HG03060 (cell line): ENCODE measurements around the gene IQCH.

ENCODE experiments used
- ATAC-seq: cut with Tn5 transposase; IDR thresholded peaks from one replicate; pipeline ENCODE4 v1.9.1; 2021; ENCODE audit warnings: low read depth, moderate number of reproducible peaks; ENCODE audit not compliant: unreplicated experiment

IQCH gene

DNA sequence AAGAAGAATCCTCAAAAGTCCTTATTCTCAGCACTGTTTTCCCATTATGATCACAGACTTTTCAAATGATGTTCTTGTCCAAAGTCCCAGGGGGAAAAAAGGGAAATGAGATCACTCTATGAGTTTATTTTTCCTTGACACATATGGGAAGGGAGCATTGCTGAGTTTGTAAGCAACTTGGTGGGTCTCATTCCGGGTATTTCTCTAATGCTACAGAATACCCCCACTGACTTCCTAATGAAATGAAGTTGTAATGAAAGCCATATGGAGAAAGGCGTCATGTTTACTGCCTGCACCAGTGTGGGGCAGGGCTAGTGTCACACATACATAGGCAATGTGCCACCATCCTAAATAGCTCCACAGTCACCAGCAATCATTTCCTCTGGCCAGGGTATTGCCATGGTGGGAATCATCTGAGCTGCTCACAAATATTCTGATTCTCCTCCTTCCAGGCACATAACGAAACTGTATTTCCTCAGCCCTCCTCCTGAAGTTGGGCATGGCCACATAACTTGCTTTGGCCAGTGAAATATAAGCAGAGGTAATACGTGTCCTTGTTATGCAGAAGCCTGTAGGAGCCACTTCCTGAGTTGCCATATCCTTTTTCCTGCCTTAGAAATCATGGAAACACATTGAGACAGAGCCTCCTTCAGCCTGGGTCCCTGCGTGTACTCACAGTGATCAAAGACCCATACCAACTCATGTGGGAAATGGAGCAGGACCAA lies 225.4 kb downstream of the IQCH start:
- no peak for ATAC-seq

DNA sequence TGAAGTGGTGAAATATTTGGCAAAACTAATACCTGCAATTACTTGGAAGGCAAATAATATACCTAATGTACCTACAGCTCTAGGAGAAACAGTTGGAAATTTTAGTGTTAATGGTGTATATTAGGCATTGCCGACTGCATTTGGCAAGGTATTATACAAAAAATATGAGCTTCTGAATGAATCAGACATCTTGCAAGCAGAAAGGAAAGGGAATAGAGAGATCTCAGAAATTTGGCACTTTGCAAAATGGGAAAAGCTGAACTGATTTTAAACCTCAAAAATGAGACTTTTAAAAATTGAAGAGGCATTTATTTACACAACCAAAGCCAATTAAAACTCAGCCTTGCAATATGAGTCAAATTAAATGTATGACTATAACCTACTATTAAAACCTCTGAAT lies 226.2 kb downstream of the IQCH start:
- ATAC-seq, result no peak

DNA sequence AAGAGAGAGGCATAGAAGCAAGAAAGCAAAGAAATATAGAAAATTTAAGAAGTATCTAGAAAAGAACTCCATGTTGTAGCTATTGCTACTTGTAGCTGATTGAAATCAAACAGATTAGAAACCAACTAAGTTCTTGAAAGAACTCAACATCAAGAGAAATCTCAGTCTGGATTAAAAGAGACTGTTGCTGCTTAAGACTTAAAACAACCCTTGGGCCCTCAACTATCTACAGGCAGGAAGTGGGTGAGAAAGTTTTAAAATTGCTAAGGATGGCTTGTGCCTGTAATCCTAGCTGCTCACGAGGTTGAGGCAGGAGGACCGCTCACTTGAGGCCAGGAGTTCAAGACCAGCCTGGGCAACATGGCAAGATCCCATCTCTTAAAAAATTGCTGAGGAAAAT lies 227.1 kb downstream of the IQCH start:
- ATAC-seq, result no peak

DNA sequence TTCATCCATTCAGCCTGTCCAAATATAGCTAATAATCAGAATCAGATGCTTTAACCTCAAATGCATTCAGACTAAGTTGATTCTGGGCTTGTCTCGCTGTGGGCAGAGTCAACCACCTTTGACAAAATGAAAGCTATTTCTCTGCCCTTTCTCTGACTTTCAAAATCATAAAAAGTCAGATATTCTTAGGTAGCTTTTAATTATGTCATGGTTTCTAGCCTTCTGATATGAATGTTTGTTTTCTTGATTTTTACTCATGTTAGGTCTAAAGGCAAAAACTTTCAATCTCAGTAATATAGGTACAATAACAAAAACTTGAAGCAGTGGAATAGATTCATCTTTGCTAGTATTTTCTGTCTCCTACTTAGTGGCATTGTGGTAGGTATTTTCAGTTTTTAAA lies 241.0 kb downstream of the IQCH start:
- no peak for ATAC-seq

DNA sequence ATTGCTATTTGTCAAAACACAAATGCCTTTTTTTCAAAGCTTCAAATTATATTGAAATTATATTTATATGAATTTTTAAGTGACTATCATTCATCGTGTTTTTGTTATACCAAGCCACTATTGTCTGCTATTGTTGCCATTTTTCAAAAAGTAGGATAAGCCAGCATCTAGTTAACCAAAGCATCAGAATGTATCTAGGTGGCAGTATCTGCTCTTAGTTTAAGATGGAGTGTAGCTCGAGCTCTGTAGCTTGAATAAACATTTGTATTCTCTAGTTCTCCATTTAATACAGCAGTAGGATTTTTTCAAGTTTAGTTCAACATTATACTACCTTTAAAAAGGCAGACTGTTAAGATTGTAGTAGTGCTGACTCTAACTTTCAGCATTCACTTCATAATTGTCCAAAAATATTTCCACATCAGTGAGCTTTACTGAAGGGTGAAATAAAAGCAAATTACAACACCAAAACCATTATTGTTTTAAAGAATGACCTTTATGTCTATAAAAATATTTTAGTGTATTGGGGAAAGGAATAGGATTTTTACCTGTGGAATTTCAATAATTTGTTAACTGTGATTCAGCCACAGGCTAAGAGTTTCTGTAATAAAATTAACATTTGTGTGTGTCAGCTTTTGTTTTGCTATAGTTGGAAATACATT lies 246.7 kb downstream of the IQCH start:
- ATAC-seq, result no peak

DNA sequence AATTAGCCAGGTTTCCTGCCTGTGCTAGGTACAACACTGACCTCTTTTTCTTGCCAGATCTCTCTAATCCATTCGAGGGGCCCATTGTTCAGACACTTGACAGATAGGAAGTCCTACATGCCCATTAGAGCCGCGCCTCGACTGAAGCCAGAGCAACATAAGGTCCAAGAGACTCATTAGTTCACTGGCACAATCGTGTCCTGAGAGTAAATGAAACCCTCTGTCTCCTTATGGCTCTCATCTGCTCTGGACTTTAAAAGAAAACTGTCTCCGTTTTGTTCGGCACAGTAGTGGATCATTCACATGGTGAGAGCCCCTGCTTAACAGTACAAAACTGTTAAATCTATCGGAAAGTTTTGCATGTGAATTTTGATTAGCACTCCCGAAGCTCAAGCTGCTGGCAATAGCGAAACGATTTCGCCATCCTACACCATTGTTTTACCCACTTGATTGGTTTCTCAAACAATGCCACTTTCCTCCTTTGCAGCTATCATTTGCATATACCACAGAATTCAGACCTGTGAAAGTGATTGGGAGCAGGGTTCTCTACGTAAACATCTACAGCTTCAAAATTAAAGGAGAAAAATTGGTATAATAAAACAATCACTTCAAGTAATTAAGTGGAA lies 247.4 kb downstream of the IQCH start:
- ATAC-seq, result no peak

DNA sequence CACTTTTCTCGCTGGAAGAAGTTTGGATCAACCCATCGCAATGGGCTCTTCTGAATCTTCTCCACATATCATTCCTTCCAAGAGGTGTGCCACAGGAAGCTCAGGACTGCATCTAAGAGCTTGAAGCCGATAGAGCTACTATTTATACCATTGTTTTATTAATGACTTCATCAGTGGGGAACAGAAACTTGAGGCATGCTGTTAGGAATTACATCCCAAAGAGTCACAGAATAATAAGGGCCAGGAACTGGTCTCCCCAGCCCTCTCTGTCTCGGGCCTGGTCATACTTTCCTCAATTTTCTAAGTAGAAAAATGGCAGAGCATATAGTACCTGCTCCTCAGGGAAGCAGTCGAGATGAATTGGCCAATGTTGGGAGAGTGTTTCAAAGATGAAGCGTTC lies 249.5 kb downstream of the IQCH start:
- ATAC-seq, result no peak

DNA sequence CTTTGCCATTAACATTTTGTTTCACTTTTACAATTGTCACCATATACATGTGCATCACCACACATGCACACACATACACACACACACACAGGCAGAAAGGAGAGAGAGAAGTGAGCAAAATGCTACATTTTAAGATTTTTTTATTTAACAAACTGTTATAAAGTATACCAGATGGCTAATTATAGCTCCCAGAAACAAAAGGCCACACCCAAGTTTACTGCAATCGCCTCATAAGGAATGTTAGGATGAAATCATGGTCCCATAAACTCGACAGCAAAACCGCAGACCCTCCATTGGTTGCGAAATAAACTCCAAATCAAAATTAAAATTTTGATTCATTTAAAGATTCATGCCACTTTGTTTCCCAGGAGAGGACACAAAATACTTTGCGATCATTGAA lies 250.2 kb downstream of the IQCH start:
- no peak for ATAC-seq

DNA sequence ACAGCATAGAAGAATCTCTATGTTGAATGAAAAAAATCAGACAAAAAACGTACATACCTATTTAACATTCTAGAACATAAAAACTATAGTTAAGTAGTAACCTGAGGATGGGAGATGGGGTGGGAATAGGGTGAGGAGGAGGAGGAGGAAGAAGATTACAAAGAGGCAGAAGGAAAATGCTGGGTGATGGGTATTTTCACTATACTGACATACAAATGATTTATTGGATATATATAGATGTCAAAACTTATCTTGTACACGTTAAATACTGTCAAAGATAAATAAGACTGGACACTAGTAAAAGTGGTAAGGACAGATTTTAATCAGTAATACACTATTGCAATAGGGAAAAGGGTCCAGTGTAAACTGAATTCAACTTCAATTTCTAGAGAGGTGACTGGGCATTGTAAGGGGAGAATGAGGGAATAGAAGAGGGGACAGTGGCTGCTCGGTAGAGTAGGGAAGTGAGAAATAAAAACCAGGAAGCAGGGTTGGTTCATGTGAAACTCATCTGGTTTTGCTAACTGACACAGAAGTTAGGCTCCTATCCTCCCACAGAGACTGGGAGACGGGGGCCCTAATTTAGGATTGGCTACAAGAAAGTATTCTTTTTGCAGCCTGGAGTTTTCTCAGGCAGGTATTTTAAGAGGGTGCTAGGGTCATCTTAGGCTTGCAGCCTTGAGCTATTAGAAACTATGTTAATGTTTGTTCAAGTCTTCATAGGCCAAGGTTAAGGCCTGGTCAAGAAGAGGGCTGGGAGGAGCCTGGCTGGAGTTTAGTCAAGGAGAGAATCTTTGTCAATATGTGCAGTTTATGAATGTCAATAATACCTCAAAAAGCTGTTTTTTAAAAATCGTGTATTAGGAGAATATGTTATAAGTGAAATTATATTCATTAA lies 251.3 kb downstream of the IQCH start:
- no peak for ATAC-seq

DNA sequence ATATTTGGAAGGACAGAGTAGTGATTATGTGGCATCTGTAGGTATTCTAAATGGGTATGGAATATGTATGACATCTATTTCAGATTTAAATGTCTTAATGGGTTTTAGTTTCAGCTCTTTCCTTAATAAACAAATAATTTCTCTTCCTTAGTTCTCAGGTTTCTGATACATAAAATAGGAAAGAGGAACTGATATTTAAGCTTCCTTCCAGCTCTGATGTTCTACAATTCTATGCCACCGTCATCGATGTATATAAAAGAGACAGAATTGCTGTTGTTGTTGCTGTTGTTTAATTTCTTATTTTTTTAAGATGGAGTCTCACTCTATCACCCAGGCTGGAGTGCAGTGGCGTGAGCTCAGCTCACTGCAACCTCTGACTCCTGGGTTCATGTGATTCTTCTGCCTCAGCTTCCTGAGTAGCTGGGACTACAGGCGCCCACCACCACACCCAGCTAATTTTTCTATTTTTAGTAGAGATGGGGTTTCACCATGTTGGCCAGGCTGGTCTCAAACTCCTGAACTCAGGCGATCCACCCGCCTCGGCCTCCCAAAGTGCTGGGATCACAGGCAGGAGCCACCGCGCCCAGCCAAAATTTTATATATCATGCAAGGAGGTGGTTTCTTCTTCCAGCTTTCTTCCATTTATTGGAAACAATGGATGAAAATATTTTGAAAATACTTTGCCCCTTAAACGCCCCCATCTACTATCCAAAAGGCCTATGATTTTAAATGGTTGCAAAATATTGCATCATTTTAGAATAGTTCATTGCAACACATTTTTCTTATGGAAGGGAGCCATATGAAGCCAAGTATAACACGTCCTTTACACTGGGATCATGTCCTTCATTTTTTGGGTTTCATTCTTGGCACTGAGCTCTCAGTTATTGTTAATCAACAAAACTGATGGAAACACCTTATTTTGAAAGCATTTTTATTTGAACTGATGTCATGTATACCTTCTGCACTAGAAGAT lies 252.5 kb downstream of the IQCH start:
- no peak for ATAC-seq

DNA sequence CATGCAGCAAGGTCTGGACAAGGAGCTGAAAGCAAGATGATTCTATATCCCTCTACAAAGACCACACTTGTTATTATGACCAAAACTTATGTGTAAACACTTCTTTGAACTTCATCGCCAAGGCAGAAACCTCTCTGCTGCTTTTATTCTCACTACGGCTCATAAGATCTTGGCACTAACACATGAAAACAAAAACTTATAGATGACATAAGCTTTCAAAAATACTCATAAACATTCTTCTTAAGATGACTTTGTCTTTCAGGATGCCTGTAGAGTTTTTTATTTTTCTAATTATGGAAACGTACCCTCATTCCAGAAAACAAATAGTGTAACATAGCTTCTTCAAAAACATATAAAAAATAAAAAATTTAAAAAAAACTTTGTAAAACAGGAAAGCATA lies 253.8 kb downstream of the IQCH start:
- ATAC-seq, result no peak

DNA sequence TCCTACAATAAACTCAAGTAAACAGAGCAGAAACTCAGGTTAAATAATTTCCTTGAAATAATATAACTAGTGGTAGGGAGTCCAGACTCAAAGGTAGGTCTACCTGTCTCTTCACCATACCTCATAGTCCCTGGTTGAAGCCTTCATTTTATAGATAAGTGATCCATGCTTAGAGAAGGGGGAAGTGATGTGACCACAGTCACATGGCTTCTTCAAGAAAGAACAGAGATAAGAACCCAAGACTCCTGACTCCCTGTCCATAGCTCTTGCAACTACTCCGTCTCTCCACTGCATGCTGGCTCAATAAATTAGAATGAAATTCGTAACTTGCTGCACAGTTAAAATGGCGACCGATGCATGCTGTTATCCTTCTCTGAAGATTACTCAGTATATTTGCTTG lies 255.3 kb downstream of the IQCH start:
- ATAC-seq, result no peak

DNA sequence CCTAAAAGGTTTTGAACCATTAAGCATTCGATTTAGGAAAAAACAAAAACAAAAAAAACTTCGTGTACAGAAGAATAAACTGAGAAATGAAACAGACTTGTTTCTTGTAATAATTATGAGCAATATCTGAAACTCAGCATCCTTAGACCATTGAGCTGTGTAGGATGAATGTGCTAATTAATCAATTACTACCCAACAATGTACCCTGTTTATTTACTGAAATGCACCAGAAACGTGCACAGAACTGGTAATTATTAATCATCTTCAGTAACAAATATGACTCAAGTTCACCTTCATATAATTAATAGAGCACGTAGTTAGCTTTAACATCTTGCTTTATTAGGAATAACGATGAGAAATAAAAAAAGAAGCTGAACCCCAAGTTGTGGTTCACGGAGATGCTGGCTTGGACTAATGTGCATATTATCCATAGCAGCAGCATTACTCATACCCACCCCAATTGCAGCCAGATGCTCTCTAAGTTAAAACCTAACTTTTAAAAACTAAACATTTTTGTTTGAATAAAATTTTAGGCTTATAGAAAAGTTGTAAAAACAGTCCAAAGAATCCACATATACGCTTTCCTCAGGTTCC lies 256.1 kb downstream of the IQCH start:
- no peak for ATAC-seq

DNA sequence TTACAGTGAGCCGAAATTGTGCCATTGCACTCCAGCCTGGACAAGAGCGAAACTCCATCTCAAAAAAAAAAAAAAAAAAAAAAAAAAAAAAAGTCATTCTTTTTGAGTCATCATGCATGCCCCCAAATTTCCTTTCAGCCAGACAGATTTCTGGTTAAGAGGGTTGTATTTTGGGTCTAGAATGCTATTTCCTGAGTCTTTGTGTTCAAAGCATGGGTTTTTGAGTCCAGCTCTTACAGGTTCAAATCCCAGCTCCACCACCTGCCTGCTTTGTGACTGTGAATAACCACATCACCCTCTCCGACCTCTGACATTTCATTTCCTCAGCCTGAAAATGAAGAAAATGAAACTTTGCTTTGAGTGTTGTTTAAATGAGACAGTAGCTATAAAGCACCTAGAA lies 257.0 kb downstream of the IQCH start:
- ATAC-seq, result no peak

DNA sequence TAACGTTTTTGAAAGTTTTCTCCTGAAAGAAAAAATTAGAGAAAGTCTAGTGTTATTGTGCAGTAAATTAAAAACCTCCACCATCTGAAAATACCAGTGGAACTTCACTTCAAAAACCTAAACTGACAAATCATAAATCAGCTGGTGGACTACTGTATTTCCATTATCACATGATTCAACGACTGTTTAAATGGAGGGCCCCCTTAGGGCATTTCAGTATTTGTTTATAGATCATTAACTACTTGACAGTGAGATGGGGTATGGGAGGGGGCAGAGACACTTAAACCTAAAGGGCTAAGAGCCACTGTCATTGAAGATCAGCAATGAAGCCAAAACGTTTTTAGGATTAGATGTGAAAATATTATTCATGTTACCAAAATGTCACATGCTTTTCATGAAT lies 257.6 kb downstream of the IQCH start:
- no peak for ATAC-seq

DNA sequence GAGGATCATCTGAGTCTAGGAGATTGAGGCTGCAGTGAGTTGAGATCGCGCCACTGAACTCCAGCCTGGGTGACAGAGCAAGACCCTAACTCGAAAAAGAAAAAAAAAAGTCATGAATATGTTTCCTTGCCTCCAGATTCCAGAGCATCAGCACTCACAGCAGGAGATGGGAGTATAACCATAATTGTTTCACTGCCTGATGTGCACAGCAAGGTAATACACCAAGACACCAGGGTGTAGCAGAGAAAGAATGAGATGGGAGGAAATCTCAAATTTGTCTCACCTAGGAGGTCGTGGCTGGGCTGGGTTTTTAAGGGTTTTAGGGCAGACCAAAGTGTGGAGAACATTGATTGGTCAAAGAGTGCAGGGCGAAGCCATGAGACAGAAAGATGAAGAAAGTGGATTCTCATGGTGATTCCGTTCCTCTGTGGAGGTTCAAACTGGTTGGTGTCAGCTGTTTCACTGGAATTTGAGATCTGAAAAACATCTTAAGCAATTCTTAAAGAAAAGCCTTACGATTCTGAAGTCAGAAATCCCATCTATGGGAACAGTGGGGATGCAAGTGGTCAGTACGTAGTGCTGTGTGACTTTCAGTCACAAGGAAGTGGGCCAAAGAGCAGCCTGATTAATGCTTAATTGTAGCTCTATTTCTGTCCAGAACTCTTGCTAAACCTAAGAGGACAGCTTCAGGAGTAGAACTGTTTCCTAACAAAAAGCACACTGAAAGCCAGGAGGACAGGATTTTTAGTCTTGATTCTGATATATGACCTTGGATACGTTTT lies 258.5 kb downstream of the IQCH start:
- ATAC-seq, result no peak

DNA sequence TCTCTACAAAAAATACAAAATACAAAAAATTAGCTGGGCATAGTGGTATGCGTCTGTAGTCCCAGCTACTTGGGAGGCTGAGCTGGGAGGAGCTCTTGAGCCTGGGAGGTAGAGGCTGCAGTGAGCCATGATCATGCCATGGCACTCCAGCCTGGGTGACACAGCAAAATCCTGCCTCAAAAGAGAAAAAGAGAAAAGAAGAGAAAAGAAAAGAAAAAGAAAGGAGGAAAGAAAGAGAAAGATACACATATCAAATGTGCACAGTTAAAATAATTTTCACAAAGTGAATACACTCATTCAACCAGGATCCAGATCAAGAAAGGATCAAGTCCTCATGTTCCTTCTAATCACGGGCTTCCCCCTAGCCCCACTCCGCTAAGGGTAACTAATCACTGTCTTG lies 260.5 kb downstream of the IQCH start:
- ATAC-seq, result no peak

DNA sequence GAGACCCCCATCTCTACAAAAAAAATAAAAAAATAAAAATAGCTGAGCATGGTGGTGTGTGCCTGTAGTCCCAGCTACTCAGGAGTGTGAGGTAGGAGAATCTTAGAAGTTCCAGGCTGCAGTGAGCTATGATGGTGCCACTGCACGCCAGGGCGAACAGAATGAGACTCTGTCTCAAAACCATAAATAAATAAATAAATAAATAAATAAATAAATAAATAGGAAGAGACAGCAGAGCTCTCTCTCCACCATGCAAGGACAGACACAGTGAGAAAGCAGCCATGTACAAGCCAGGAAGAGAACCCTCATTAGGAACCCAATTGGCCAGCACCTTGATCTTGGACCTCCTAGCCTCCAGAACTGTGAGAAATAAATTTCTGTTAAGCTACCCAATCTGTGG lies 261.0 kb downstream of the IQCH start:
- no peak for ATAC-seq
